T-helper 2 cell treated with Interferon-gamma antibody and Interleukin-4, amounts not matched to agents 5 μg/mL and 100 μg/mL, for 36 hours (primary cell): ENCODE results near the gene NDEL1.

Source experiments
- DNase-seq: peaks from one replicate; pipeline ENCODE4 v3.0.0; 2021; ENCODE audit warnings: low spot score
- H3K27ac Mint-ChIP-seq: one replicate; pipeline ENCODE4 v1.8.0; 2021; ENCODE audit warnings: mild to moderate bottlenecking, mixed read lengths
- H3K27me3 Mint-ChIP-seq: one replicate; pipeline ENCODE4 v1.8.0; 2021; ENCODE audit warnings: low read depth, mixed read lengths
- H3K36me3 Mint-ChIP-seq: one replicate; pipeline ENCODE4 v1.8.0; 2021; ENCODE audit warnings: low read depth, mixed read lengths
- H3K4me1 Mint-ChIP-seq: one replicate; pipeline ENCODE4 v1.8.0; 2021; ENCODE audit warnings: low read depth, mixed read lengths
- H3K4me3 Mint-ChIP-seq: one replicate; pipeline ENCODE4 v1.8.0; 2022; ENCODE audit warnings: mild to moderate bottlenecking, moderate library complexity, mixed read lengths
- H3K9me3 Mint-ChIP-seq: one replicate; pipeline ENCODE4 v1.8.0; 2021; ENCODE audit warnings: mixed read lengths

NDEL1 gene

GRCh38 chr17:8405499-8406016, 30.1 kb upstream of the NDEL1 start:
- Mint-ChIP-seq H3K27ac (no peak overlapping the region), H3K9me3 (no peaks in the 10 kb centered on the region), H3K36me3 (no peaks in the 10 kb centered on the region), H3K4me3 (no peak overlapping the region), H3K27me3 (peaks cover 8% of the 10 kb centered on the region), H3K4me1 (peaks cover 7% of the 10 kb centered on the region)
- DNase-seq = no peak

DNA sequence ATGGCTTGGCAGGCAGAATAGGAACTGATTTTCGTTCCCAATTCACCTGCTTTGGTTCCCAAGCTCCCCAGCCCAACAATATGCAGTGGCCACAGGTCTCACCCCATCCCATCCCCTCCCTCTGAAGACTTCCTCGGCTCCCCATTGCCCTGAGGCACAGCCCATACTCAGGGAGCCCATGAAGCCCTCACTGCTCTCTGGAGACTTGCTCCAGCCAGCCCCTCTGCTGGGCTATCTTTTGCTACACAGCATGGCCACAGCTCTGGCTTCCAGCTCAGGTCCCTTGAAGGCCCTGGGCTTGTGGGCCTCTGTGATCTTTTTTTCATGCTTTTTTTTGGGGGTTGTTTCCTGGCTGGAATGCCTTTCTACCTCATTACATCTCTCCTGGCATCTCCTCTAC, 29.5 kb upstream of the NDEL1 start:
- Mint-ChIP-seq H3K36me3 (no peaks in the 10 kb centered on the region), H3K27ac (no peak overlapping the region), H3K4me1 (peaks cover 7% of the 10 kb centered on the region), H3K4me3 (no peak overlapping the region), H3K27me3 (peaks cover 14% of the 10 kb centered on the region), H3K9me3 (no peaks in the 10 kb centered on the region)
- no peak for DNase-seq

DNA sequence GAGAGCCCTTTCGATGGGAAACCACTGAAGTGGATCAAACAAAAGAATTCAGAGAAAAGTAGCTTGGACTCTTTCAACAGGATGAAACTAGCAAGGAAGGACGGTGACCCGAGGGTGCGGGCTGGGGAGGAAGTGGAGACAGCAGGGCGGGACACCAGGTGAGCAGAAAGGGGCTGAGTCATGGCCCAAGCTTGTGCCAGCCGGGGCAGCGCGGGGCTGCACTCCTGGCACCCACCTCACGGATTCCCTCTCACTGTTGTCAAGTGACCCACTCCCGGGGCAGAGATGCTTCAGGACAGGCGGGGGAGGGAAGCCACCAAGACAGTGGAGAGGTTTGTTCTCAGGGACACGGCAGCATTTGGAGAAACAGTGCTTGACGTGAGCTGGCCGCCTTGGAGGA, 27.3 kb upstream of the NDEL1 start:
- no peaks in the 10 kb centered on the region for H3K9me3 Mint-ChIP-seq

DNA sequence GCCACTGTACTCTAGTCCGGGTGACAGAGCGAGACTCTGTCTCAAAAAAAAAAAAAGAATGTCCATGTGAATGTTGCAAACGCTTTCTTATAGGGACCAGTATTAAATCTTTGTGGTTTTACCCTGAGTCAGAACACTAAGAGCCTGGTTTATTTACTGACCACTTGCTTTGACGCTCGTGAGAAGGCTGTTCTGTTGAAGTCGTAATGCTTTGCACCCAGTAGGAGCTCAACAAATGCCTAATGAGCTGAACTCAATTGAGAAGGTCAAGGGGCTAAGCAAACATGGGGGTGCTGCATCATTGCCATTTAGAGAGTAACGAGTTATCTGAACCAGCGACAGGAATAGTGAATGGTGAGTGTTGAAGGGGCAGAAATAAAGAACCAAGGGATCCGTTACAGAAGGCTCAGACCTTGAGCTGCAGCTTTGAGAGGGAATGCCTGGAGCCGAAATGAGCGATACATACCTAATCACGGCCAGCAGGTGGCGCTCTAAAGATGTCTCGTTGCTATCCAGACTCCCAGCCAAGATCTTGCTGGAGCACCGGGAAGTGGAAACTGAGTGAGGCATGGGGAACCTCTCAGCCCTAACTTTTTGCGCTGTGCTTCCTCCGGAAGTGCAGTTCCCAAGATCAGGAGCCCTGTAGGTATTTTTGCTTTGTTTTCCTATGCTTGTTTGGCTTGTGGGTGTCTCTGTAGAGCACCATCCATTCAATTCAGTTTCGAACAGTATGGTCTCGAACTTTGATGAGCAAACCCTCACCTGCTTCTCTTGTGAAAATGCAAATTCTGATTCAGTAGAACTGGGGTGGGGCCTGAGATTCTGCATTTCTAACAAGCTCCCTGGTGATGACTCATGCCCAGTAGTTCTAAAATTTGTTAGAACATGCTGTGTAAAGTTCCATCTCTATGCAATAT, 25.5 kb upstream of the NDEL1 start:
- Mint-ChIP-seq H3K4me3 (no peak overlapping the region), H3K9me3 (no peaks in the 10 kb centered on the region), H3K36me3 (no peaks in the 10 kb centered on the region), H3K27ac (no peak overlapping the region), H3K27me3 (peaks cover 41% of the 10 kb centered on the region), H3K4me1 (peaks cover 16% of the 10 kb centered on the region)
- peak; percentile 61 for DNase-seq

More for the DNA sequence above, 27.3 kb upstream of the NDEL1 start:
- H3K27me3 Mint-ChIP-seq = peaks cover 33% of the 10 kb centered on the region
- H3K27ac Mint-ChIP-seq = no peak overlapping the region
- peaks cover 14% of the 10 kb centered on the region for H3K4me1 Mint-ChIP-seq
- no peak overlapping the region for H3K4me3 Mint-ChIP-seq
- H3K36me3 Mint-ChIP-seq = no peaks in the 10 kb centered on the region
- no peak for DNase-seq

GRCh38 chr17:8410883-8411238, 24.8 kb upstream of the NDEL1 start:
- Mint-ChIP-seq H3K4me1 (peaks cover 16% of the 10 kb centered on the region), H3K36me3 (no peaks in the 10 kb centered on the region), H3K27ac (no peak overlapping the region), H3K27me3 (peaks cover 44% of the 10 kb centered on the region), H3K9me3 (no peaks in the 10 kb centered on the region), H3K4me3 (no peak overlapping the region)
- DNase-seq = no peak

DNA sequence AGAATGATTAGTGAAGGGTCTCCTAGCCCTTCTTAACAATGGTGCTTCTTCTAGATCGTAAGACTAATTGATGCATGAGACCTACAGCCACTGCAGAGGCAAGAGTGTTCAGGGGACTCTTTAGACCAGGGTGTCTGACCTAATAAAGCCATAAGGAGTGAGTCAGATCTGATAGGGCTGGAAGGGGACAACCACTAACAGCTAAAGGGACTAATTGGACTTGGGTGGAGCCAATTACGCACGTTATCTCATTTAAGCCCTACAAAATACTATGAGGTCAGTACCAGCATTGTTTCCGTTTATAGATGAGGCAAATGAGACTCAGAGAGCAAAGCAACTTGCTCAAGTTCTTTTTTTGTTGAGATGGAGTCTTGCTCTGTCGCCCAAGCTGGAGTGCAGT, 23.6 kb upstream of the NDEL1 start:
- H3K36me3 Mint-ChIP-seq = no peaks in the 10 kb centered on the region

DNA sequence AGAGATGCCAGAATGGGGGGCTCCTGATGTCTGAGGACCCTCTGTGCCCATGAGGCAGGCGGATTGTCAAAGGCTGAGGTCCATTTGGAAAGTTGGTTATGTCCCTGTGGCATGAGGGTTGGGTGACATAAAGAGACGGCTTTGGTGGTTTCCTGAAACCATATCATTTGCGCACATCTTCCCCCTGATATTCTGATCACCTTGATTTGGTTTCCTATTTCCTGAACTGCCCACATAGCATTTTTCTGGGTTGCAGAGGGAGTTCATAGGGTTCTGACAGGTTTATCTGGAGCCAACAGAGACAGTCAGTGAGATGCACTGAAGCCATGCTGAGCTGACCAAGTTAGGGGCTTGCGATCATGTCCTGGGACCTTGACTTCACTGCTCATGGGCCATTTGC, 22.4 kb upstream of the NDEL1 start:
- no peaks in the 10 kb centered on the region for H3K36me3 Mint-ChIP-seq
- H3K27me3 Mint-ChIP-seq = peaks cover 66% of the 10 kb centered on the region
- DNase-seq = no peak
- H3K27ac Mint-ChIP-seq = no peak overlapping the region
- H3K4me1 Mint-ChIP-seq = peaks cover 15% of the 10 kb centered on the region
- no peak overlapping the region for H3K4me3 Mint-ChIP-seq
- H3K9me3 Mint-ChIP-seq = no peaks in the 10 kb centered on the region

More for the DNA sequence above, 23.6 kb upstream of the NDEL1 start:
- Mint-ChIP-seq H3K27me3 (peaks cover 56% of the 10 kb centered on the region), H3K4me3 (no peak overlapping the region), H3K4me1 (peaks cover 16% of the 10 kb centered on the region), H3K27ac (no peak overlapping the region), H3K9me3 (no peaks in the 10 kb centered on the region)
- DNase-seq = no peak

DNA sequence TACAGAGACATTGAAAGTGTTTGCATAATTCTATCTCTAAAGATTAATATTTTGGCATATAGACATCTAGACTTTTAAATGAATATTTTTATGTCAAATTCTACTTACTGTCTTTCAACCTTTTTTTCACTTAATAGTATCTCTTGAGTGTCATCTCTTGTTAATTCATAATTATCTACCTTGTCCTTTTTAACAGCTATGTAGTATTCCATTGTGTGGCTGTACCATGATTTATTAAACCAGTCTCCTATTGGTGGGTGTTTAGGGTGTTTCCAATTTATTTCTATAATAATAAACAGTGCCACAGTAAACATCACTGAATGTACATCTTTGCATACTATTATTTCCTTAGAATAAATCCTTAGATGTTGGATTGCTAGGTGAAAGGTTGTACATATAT, 21.7 kb upstream of the NDEL1 start:
- H3K4me1 Mint-ChIP-seq = peaks cover 15% of the 10 kb centered on the region
- H3K27ac Mint-ChIP-seq = no peak overlapping the region
- no peak overlapping the region for H3K4me3 Mint-ChIP-seq
- DNase-seq = no peak
- peaks cover 72% of the 10 kb centered on the region for H3K27me3 Mint-ChIP-seq
- no peaks in the 10 kb centered on the region for H3K9me3 Mint-ChIP-seq
- no peaks in the 10 kb centered on the region for H3K36me3 Mint-ChIP-seq

GRCh38 chr17:8417806-8418205, 17.9 kb upstream of the NDEL1 start:
- no peak overlapping the region for H3K4me3 Mint-ChIP-seq
- H3K9me3 Mint-ChIP-seq = no peaks in the 10 kb centered on the region
- H3K36me3 Mint-ChIP-seq = no peaks in the 10 kb centered on the region
- peaks cover 81% of the 10 kb centered on the region for H3K27me3 Mint-ChIP-seq
- H3K4me1 Mint-ChIP-seq = peaks cover 7% of the 10 kb centered on the region
- H3K27ac Mint-ChIP-seq = no peak overlapping the region
- DNase-seq = no peak

DNA sequence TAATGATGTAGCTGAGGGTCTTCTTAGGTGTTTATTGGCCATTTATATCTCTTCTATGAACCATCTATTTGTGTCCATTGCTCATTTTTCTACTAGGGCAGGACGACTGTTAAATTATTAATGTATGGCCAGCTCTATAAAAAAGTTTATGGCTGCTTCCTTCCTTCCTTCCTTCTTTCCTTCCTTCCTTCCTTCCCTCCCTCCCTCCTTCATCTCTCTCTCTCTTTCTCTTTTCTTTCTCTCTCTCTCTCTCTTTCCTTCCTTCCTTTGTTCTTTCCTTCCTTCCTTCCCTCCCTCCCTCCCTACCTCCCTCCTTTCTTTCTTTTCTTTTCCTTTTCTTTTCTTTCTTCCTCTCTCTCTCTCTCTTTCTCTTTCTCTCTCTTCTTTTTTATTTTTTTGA, 17.2 kb upstream of the NDEL1 start:
- Mint-ChIP-seq H3K36me3 (no peaks in the 10 kb centered on the region), H3K27me3 (peaks cover 78% of the 10 kb centered on the region), H3K4me1 (peaks cover 2% of the 10 kb centered on the region), H3K27ac (no peak overlapping the region), H3K4me3 (no peak overlapping the region), H3K9me3 (no peaks in the 10 kb centered on the region)
- no peak for DNase-seq

DNA sequence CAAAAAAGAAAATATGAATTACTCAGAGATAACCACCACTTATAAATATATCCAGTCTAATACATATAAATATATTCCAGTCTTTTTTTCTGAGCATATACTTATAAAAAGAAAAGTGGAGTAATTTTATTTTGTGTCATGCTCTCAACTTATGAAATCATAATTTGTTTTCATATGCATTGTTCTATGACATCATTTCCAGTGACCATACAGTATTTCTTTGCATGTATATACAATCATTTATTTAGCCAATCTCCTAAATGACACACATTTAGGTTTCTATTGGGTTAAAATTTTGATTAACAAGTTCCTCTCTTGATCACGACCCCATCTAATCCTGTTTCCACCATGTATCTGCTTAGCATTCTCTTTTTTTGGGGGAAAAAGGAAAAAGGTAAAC, 16.4 kb upstream of the NDEL1 start:
- DNase-seq = no peak
- H3K27me3 Mint-ChIP-seq = peaks cover 77% of the 10 kb centered on the region
- H3K4me3 Mint-ChIP-seq = no peak overlapping the region
- H3K36me3 Mint-ChIP-seq = no peaks in the 10 kb centered on the region
- no peaks in the 10 kb centered on the region for H3K9me3 Mint-ChIP-seq
- H3K4me1 Mint-ChIP-seq = no peaks in the 10 kb centered on the region
- H3K27ac Mint-ChIP-seq = no peak overlapping the region

GRCh38 chr17:8420041-8420934, 15.4 kb upstream of the NDEL1 start:
- Mint-ChIP-seq H3K27me3 (peaks cover 73% of the 10 kb centered on the region), H3K9me3 (no peaks in the 10 kb centered on the region), H3K36me3 (no peaks in the 10 kb centered on the region), H3K4me1 (no peaks in the 10 kb centered on the region), H3K4me3 (no peak overlapping the region), H3K27ac (no peak overlapping the region)
- DNase-seq = no peak

GRCh38 chr17:8421571-8421970, 14.1 kb upstream of the NDEL1 start:
- Mint-ChIP-seq H3K9me3 (no peaks in the 10 kb centered on the region), H3K4me1 (no peaks in the 10 kb centered on the region), H3K27ac (no peak overlapping the region), H3K36me3 (no peaks in the 10 kb centered on the region), H3K27me3 (peaks cover 63% of the 10 kb centered on the region), H3K4me3 (no peak overlapping the region)
- no peak for DNase-seq

GRCh38 chr17:8426094-8426720, 9.5 kb upstream of the NDEL1 start:
- DNase-seq = no peak
- no peaks in the 10 kb centered on the region for H3K4me1 Mint-ChIP-seq
- no peaks in the 10 kb centered on the region for H3K9me3 Mint-ChIP-seq
- H3K27me3 Mint-ChIP-seq = peaks cover 26% of the 10 kb centered on the region
- H3K36me3 Mint-ChIP-seq = no peaks in the 10 kb centered on the region
- H3K27ac Mint-ChIP-seq = no peak overlapping the region
- H3K4me3 Mint-ChIP-seq = no peak overlapping the region
